K562 (cell line): ENCODE measurements around the gene PCSK2. TPM values are rescaled to one million over a fixed set of nuclear protein-coding genes. Genes with fewer than 3 reads are reported as not detected.

Experiments used
- ATAC-seq: fragments of 200-7000 bp; cut with Tn5 transposase; 3 replicates; pipeline ENCODE4 v1.9.1; 2020; ENCODE audit warnings: moderate library complexity
- BruUV-seq: library from RNA; stranded (reverse); fragments of 400-500 nt; replicated peaks from 2 replicates; lab custom pipeline; 2021; lab: Mats Ljungman, UMichigan
- CTCF ChIA-PET: fragments of 300-600 bp; formaldehyde crosslinking; extraction: SDS; loops from one replicate; lab custom pipeline; 2021; ENCODE audit warnings: low intra/inter-chr PET ratio; lab: Yijun Ruan, JAX
- POLR2A ChIA-PET: fragments of 300-600, 350-650 bp; sonication (Branson Sonifier 250); formaldehyde crosslinking; extraction: SDS; loops from one replicate; lab custom pipeline; 2021; ENCODE audit warnings: antibody characterized with exemption, inconsistent platforms; lab: Yijun Ruan, JAX
- DNase-seq, 4 experiments: peaks; one replicate each; pipeline versions ENCODE4 v3.0.0 to v3.0.0-alpha.2; 2011 to 2018; ENCODE audit warnings: low spot score in 3 of 4, mixed read lengths in 3 of 4; ENCODE audit errors: extremely low read depth in 1 of 4
- FAIRE-seq: peaks from 2 replicates; lab custom pipeline; 2011; peaks lifted over from hg19 to GRCh38; lab: Jason Lieb, UNC
- H2AFZ ChIP-seq: 2 replicates; pipeline ENCODE4 v1.6.0; 2011; ENCODE audit warnings: low read depth, low read length, control low read depth, inconsistent platforms
- H3K27ac ChIP-seq: fragments of 200-600 bp; 3 replicates; pipeline ENCODE4 v1.8.0; 2011; ENCODE audit warnings: low read depth, mild to moderate bottlenecking, control low read depth, inconsistent platforms, low read length, moderate library complexity, mixed read lengths; ENCODE audit errors: extremely low read depth
- H3K27me3 ChIP-seq, 2 experiments: fragments of 300-600 bp in 1 of 2; 2 replicates in 1 of 2; 3 replicates in 1 of 2; pipeline versions ENCODE4 v1.6.0 to v1.8.0; 2011; ENCODE audit warnings: inconsistent platforms in 2 of 2, low read length in 2 of 2, mild to moderate bottlenecking in 1 of 2, mixed read lengths in 1 of 2, moderate library complexity in 1 of 2; ENCODE audit not compliant: control insufficient read depth in 2 of 2, insufficient read depth in 2 of 2
- H3K36me3 ChIP-seq: fragments of 300-600 bp; 3 replicates; pipeline ENCODE4 v1.8.0; 2011; ENCODE audit warnings: mild to moderate bottlenecking, low read length, inconsistent platforms; ENCODE audit not compliant: control insufficient read depth, insufficient read depth
- H3K4me1 ChIP-seq, 2 experiments: fragments of 200-600 bp in 1 of 2; replicated peaks in 1 of 2; 2 replicates in 1 of 2; 3 replicates in 1 of 2; pipeline versions ENCODE4 v1.5.1 to v1.8.0; 2011; ENCODE audit warnings: inconsistent platforms in 2 of 2, low read length in 2 of 2, mild to moderate bottlenecking in 1 of 2, mixed read lengths in 1 of 2, moderate library complexity in 1 of 2; ENCODE audit not compliant: control insufficient read depth in 2 of 2, insufficient read depth in 2 of 2
- H3K4me2 ChIP-seq: 2 replicates; pipeline ENCODE4 v1.6.1; 2011; ENCODE audit warnings: low read length, control low read depth, inconsistent platforms, mixed read lengths; ENCODE audit not compliant: insufficient read depth
- H3K4me3 ChIP-seq: fragments of 200-600 bp; sonication (generic), shearing (Covaris generic); 2 replicates; pipeline ENCODE4 v1.5.1; 2016; ENCODE audit warnings: control low read depth, inconsistent platforms
- H3K79me2 ChIP-seq: fragments of 200-600 bp; 3 replicates; pipeline ENCODE4 v1.8.0; 2011; ENCODE audit warnings: low read length, inconsistent platforms; ENCODE audit not compliant: control insufficient read depth, insufficient read depth
- H3K9ac ChIP-seq, 2 experiments: 2 replicates each; pipeline versions ENCODE4 v1.6.0 to v1.6.1; 2011; ENCODE audit warnings: low read depth in 2 of 2, low read length in 2 of 2, control low read depth in 1 of 2, inconsistent platforms in 1 of 2, mild to moderate bottlenecking in 1 of 2, mixed read lengths in 1 of 2; ENCODE audit not compliant: insufficient read depth in 1 of 2
- H3K9me1 ChIP-seq: one replicate; pipeline ENCODE4 v1.6.0; 2011; ENCODE audit warnings: inconsistent platforms, mild to moderate bottlenecking, low read length, moderate library complexity; ENCODE audit not compliant: control insufficient read depth, insufficient read depth
- H3K9me3 ChIP-seq: replicated peaks from 2 replicates; pipeline ENCODE4 v1.5.1; 2011; ENCODE audit warnings: low read depth, low read length, inconsistent platforms; ENCODE audit not compliant: control insufficient read depth, insufficient read depth
- H4K20me1 ChIP-seq: replicated peaks from 2 replicates; pipeline ENCODE4 v1.6.1; 2011; ENCODE audit warnings: low read length, inconsistent platforms, mixed read lengths; ENCODE audit not compliant: control insufficient read depth, insufficient read depth
- ASH1L ChIP-seq: fragments of 450-650 bp; IDR thresholded peaks from 2 replicates; pipeline ENCODE4 v1.6.1; 2018; ENCODE audit warnings: borderline replicate concordance, mild to moderate bottlenecking, low read depth; ENCODE audit not compliant: partially characterized antibody
- MEF2D ChIP-seq: conservative IDR thresholded peaks from 2 replicates; pipeline ENCODE4 v1.6.1; 2016; ENCODE audit warnings: low read depth, missing genetic modification characterization, missing compliant biosample characterization
- POLR3A ChIP-seq: IDR thresholded peaks from 2 replicates; pipeline ENCODE4 v1.6.1; 2011; ENCODE audit warnings: borderline replicate concordance, mild to moderate bottlenecking, moderate library complexity; ENCODE audit not compliant: insufficient read length, insufficient read depth; ENCODE audit errors: extremely low read depth
- RNF2 ChIP-seq: sonication (generic); IDR thresholded peaks from 2 replicates; pipeline ENCODE4 v1.6.1; 2016
- SNIP1 ChIP-seq: fragments of 450-650 bp; IDR thresholded peaks from 2 replicates; pipeline ENCODE4 v1.7.1; 2017; ENCODE audit warnings: low read depth, mild to moderate bottlenecking
- ZNF146 ChIP-seq: IDR thresholded peaks from one replicate; pipeline ENCODE4 v1.6.1; 2018; ENCODE audit warnings: missing compliant biosample characterization; ENCODE audit not compliant: unreplicated experiment
- WGBS: fragments of 100-300 bp; shearing (Covaris generic); methylation state at CpG from one replicate; pipeline ENCODE4 v1.1.6; 2016; ENCODE audit warnings: low coverage, mixed read lengths; ENCODE audit not compliant: insufficient coverage; ENCODE audit errors: missing lambda C conversion rate; 5-methylcytosine and 5-hydroxymethylcytosine counted together
- in situ Hi-C: fragments of 300-500 bp; cut with MboI; formaldehyde crosslinking; loops from 4 replicates; pipeline ENCODE4 v1.15.0; 2018; ENCODE audit warnings: inconsistent platforms, mixed read lengths
- intact Hi-C: fragments of 100-400 bp; cut with micrococcal nuclease; formaldehyde crosslinking; loops from 2 replicates; pipeline ENCODE4 v1.14.2; 2022
- polyA plus RNA-seq, 8 experiments: library from polyadenylated mRNA; depleted of rRNA in 4 of 8; stranded (reverse) in 5 of 8; unstranded in 3 of 8; fragments of >200 nt; fragmentation: Nextera tagmentation in 2 of 8; fragmentation: Illumina TruSeq in 1 of 8; extraction: Ambion mirVana in 2 of 8; extraction: Trizol in 1 of 8; gene quantifications; 2 replicates each; pipeline versions ENCODE4 v1.2.1 to v1.2.3, GENCODE V29; 2011 to 2014; ENCODE audit warnings: inconsistent platforms in 1 of 8, missing spikeins in 1 of 8
- total RNA-seq, 7 experiments: library from RNA; depleted of rRNA in 6 of 7; stranded (reverse); fragments of >200 nt in 6 of 7; fragmentation: Illumina TruSeq in 2 of 7; extraction: Trizol in 2 of 7; gene quantifications; 2 replicates each; pipeline versions ENCODE4 v1.2.1 to v1.2.3, GENCODE V29; 2011 to 2021; ENCODE audit warnings: low replicate concordance in 1 of 7
- TF ChIP-seq, protein P1 (sequence below), 3 experiments: IDR thresholded peaks in 2 of 3; conservative IDR thresholded peaks in 1 of 3; 2 replicates each; pipeline ENCODE4 v1.5.1; 2011 to 2012; ENCODE audit warnings: low read length in 3 of 3, mild to moderate bottlenecking in 3 of 3, control low read depth in 2 of 3, improper control_type of control experiment in 1 of 3, inconsistent platforms in 1 of 3, low read depth in 1 of 3, mixed read lengths in 1 of 3, moderate library complexity in 1 of 3; ENCODE audit not compliant: insufficient read depth in 2 of 3
- TF ChIP-seq, protein P2 (sequence below): fragments of 450-650 bp; IDR thresholded peaks from 2 replicates; pipeline ENCODE4 v1.6.1; 2018; ENCODE audit not compliant: partially characterized antibody
- TF ChIP-seq, protein P3 (sequence below): sonication (generic); formaldehyde crosslinking; IDR thresholded peaks from 2 replicates; pipeline ENCODE4 v1.8.0; 2022; ENCODE audit warnings: missing genetic modification reagents, mild to moderate bottlenecking, borderline replicate concordance

Gene PCSK2
- total and polyA plus RNA-seq, 9 of the 15 experiments (the other 6 are each of a cell fraction or from before 2014, with no cell fraction given), result 0.04 to 0.07 (median 0.05) TPM; not detected in 6

DNA sequence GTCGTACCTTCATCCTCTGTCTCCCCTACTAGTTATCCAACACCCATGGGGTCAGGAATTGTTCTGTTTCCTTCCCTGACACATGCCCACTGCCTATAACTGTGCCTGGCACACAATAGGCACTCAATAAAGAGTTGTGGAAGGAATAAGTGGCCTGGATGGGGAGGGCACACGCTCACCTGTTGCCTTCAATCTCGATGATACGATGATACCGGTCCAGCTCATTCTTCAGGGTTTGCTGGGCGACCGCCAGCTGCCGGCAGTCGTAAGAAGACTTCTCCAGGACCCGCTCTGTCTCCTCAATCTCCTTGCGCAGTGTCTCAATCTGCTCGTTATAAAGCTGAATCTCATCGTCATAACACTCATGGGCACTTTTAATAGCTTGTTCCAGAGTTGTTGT is 271.8 kb downstream of the PCSK2 start (continued):
- TF ChIP-seq, protein P1, sequence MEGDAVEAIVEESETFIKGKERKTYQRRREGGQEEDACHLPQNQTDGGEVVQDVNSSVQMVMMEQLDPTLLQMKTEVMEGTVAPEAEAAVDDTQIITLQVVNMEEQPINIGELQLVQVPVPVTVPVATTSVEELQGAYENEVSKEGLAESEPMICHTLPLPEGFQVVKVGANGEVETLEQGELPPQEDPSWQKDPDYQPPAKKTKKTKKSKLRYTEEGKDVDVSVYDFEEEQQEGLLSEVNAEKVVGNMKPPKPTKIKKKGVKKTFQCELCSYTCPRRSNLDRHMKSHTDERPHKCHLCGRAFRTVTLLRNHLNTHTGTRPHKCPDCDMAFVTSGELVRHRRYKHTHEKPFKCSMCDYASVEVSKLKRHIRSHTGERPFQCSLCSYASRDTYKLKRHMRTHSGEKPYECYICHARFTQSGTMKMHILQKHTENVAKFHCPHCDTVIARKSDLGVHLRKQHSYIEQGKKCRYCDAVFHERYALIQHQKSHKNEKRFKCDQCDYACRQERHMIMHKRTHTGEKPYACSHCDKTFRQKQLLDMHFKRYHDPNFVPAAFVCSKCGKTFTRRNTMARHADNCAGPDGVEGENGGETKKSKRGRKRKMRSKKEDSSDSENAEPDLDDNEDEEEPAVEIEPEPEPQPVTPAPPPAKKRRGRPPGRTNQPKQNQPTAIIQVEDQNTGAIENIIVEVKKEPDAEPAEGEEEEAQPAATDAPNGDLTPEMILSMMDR (IDR thresholded peaks at IDR 0.05 in 2 of 3, conservative IDR thresholded peaks at IDR 0.05 in 1 of 3; ENCODE audit: insufficient read depth in 2 of 3, low read depth in 1 of 3, low read length in 3 of 3), result no peak

DNA sequence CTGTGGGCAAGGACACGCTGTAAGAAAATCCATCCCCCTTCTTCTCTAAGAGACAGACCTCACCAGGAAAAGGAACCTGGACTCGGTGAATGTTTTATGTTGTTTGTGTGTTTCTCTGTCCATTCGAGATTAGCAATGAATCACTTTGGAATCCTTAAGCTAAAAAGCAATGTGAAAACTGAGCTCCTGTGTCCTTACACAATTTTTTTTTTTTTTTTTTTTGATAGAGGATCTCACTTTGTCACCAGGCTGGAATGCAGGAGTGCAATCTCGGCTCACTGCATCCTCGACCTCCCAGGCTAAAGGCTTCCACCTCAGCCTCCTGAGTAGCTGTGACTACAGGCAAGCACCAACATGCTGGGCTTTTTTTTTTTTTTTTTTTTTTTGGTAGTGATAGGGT is 272.2 kb downstream of the PCSK2 start:
- TF ChIP-seq, protein P2, sequence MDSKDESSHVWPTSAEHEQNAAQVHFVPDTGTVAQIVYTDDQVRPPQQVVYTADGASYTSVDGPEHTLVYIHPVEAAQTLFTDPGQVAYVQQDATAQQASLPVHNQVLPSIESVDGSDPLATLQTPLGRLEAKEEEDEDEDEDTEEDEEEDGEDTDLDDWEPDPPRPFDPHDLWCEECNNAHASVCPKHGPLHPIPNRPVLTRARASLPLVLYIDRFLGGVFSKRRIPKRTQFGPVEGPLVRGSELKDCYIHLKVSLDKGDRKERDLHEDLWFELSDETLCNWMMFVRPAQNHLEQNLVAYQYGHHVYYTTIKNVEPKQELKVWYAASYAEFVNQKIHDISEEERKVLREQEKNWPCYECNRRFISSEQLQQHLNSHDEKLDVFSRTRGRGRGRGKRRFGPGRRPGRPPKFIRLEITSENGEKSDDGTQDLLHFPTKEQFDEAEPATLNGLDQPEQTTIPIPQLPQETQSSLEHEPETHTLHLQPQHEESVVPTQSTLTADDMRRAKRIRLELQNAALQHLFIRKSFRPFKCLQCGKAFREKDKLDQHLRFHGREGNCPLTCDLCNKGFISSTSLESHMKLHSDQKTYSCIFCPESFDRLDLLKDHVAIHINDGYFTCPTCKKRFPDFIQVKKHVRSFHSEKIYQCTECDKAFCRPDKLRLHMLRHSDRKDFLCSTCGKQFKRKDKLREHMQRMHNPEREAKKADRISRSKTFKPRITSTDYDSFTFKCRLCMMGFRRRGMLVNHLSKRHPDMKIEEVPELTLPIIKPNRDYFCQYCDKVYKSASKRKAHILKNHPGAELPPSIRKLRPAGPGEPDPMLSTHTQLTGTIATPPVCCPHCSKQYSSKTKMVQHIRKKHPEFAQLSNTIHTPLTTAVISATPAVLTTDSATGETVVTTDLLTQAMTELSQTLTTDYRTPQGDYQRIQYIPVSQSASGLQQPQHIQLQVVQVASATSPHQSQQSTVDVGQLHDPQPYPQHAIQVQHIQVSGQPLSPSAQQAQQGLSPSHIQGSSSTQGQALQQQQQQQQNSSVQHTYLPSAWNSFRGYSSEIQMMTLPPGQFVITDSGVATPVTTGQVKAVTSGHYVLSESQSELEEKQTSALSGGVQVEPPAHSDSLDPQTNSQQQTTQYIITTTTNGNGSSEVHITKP, result no peak
- no peak for TF ChIP-seq MEF2D (tag)
- no peak for TF ChIP-seq POLR3A
- no peak for TF ChIP-seq SNIP1
- TF ChIP-seq RNF2, result no peak
- TF ChIP-seq ZNF146 (CRISPR knock-in tag), result no peak
- TF ChIP-seq, protein P3, sequence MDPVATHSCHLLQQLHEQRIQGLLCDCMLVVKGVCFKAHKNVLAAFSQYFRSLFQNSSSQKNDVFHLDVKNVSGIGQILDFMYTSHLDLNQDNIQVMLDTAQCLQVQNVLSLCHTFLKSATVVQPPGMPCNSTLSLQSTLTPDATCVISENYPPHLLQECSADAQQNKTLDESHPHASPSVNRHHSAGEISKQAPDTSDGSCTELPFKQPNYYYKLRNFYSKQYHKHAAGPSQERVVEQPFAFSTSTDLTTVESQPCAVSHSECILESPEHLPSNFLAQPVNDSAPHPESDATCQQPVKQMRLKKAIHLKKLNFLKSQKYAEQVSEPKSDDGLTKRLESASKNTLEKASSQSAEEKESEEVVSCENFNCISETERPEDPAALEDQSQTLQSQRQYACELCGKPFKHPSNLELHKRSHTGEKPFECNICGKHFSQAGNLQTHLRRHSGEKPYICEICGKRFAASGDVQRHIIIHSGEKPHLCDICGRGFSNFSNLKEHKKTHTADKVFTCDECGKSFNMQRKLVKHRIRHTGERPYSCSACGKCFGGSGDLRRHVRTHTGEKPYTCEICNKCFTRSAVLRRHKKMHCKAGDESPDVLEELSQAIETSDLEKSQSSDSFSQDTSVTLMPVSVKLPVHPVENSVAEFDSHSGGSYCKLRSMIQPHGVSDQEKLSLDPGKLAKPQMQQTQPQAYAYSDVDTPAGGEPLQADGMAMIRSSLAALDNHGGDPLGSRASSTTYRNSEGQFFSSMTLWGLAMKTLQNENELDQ (CRISPR knock-in tag), result no peak
- TF ChIP-seq ASH1L, result no peak
- Histone ChIP-seq H3K36me3 (no peaks in the 10 kb centered on the region), H3K4me2 (no peak overlapping the region), H3K27me3 (peaks cover 7 to 38% of the 10 kb centered on the region in 2 experiments; a peak in 4 of 5 replicates), H3K4me3 (no peak overlapping the region), H3K9me1 (no peaks in the 10 kb centered on the region), H4K20me1 (no peaks in the 10 kb centered on the region), H3K79me2 (no peaks in the 10 kb centered on the region), H2AFZ (no peak overlapping the region), H3K27ac (no peak overlapping the region), H3K9ac (no peak overlapping the region), H3K9me3 (no peaks in the 10 kb centered on the region), H3K4me1 (no peaks in the 10 kb centered on the region; a peak in 1 of 5 replicates)
- no peak for DNase-seq
- POLR2A ChIA-PET, result interaction anchor here (0.6 to 1.5 kb wide), 2 partner anchors 10 to 26 kb away, joined by 3 read pairs; no protein-coding TSS in a partner anchor
- WGBS, result 0% methylated on average over 3 of the region's 5 CpGs
- intact Hi-C loops (no loop called here), in situ Hi-C loops (no loop called here)
- CTCF ChIA-PET, result no interaction called here
- no peak for FAIRE-seq
- ATAC-seq, result no peak
- no TSS peak for BruUV-seq
